ENCODE results near the gene RPL15.

DNA sequence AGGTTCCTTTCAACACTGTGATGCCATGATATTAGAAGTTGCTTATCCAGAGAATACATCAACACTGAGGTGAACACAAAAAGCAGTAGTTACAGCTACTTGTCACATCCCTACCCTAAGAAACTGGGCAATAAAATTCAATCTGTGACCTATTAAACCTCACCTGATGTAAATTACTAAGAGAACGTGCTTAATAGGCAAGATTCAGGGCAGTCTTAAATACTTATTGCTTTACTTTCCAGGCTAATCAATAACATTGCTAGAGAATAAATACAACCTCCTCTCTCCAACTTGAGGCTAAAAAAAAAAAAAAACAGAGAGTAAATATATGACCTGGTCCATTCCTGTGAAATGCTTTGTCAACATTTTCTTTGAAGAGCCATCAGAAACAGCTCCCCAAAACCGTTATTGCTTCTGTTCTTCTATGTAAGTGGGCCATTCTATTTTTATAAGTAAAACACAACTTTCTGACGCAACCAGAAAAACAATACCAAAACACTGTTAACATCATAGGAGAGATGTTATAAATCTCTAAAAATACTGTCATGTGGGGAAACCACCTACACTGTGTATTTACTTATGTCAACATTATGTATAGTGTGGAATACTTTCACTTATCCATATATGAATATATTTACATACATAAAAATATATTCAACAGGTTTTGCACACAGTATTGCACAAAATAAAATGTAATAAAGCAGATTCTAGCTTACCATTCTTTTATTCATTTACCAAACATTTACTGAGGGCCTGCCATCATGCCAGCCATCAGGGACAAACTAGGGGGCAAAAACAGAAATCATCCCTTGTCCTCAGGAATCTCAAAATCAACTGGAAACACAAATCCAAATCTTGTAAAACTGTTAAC is 2.8 kb upstream of the RPL15 start:
- TF ChIP-seq, protein P1, sequence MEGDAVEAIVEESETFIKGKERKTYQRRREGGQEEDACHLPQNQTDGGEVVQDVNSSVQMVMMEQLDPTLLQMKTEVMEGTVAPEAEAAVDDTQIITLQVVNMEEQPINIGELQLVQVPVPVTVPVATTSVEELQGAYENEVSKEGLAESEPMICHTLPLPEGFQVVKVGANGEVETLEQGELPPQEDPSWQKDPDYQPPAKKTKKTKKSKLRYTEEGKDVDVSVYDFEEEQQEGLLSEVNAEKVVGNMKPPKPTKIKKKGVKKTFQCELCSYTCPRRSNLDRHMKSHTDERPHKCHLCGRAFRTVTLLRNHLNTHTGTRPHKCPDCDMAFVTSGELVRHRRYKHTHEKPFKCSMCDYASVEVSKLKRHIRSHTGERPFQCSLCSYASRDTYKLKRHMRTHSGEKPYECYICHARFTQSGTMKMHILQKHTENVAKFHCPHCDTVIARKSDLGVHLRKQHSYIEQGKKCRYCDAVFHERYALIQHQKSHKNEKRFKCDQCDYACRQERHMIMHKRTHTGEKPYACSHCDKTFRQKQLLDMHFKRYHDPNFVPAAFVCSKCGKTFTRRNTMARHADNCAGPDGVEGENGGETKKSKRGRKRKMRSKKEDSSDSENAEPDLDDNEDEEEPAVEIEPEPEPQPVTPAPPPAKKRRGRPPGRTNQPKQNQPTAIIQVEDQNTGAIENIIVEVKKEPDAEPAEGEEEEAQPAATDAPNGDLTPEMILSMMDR (IDR thresholded peaks at IDR 0.05; ENCODE audit: insufficient read depth, low read length, poor library complexity, severe bottlenecking), result no peak
- no peak for TF ChIP-seq EZH2phosphoT487 (conservative IDR thresholded peaks at IDR 0.05; ENCODE audit: low read length)

Data from SU-DHL-6 (cell line).